SH-SY5Y (cell line): ENCODE results near the gene DLL1.

Source experiments
- GATA2 ChIP-seq: IDR thresholded peaks from 2 replicates; pipeline ENCODE4 v1.6.1; 2011; ENCODE audit warnings: mild to moderate bottlenecking, low read depth, low read length
- GATA3 ChIP-seq: IDR thresholded peaks from 2 replicates; pipeline ENCODE4 v1.6.1; 2011; ENCODE audit warnings: low read depth, mild to moderate bottlenecking, low read length, moderate library complexity

- TF ChIP-seq GATA2 (no peak), GATA3 (no peak)
Observed at GRCh38 chr6:170260686-170261085, 30.2 kb downstream of the DLL1 start.
